ENCODE measurements around the gene FETUB. TPM values are rescaled to one million over a fixed set of nuclear protein-coding genes. Genes with fewer than 3 reads are reported as not detected.
"Not testable (repeated sequence)": the region's sequence is repeated elsewhere in the genome, so short reads cannot be mapped to it uniquely, and the experiment has no call there.

The FETUB gene
- total and polyA plus RNA-seq, 9 donors = not detected

DNA sequence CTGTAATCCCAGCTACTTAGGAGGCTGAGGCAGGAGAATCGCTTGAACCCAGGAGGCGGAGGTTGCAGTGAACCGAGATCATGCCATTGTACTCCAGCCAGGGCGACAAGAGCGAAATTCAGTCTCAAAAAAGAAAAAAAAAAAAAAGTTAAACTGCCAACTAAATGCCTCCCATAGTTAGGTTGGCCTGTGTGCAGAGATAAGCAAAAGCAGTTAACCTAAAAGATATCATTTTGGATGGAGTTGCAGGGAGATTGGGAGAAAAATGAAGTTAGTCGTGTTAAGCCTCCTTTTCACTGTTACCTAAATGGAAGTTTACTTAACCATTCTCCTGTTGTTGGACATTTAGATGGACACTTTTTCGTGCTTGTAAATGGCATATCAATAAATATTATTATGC is 11.4 kb upstream of the FETUB start:
- intact Hi-C loops (cut with DNase I) = no loop called here
- Histone ChIP-seq H3K4me3 (no peak overlapping the region), H3K36me3 (no peaks in the 10 kb centered on the region), H3K27ac (no peak overlapping the region), H3K4me1 (ENCODE audit: insufficient read depth) (no peaks in the 10 kb centered on the region), H3K27me3 (no peaks in the 10 kb centered on the region), H3K9me3 (no peaks in the 10 kb centered on the region)
- WGBS, 3 donors = 78 to 86% (median 79%) methylated on average over 7 of the region's 7 CpGs
- DNase-seq = no peak
- TF ChIP-seq EP300 (IDR thresholded peaks at IDR 0.05) = no peak
- no peak for TF ChIP-seq POLR2A (IDR thresholded peaks at IDR 0.05)
- TF ChIP-seq, protein P1, sequence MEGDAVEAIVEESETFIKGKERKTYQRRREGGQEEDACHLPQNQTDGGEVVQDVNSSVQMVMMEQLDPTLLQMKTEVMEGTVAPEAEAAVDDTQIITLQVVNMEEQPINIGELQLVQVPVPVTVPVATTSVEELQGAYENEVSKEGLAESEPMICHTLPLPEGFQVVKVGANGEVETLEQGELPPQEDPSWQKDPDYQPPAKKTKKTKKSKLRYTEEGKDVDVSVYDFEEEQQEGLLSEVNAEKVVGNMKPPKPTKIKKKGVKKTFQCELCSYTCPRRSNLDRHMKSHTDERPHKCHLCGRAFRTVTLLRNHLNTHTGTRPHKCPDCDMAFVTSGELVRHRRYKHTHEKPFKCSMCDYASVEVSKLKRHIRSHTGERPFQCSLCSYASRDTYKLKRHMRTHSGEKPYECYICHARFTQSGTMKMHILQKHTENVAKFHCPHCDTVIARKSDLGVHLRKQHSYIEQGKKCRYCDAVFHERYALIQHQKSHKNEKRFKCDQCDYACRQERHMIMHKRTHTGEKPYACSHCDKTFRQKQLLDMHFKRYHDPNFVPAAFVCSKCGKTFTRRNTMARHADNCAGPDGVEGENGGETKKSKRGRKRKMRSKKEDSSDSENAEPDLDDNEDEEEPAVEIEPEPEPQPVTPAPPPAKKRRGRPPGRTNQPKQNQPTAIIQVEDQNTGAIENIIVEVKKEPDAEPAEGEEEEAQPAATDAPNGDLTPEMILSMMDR (IDR thresholded peaks at IDR 0.05) = no peak

DNA sequence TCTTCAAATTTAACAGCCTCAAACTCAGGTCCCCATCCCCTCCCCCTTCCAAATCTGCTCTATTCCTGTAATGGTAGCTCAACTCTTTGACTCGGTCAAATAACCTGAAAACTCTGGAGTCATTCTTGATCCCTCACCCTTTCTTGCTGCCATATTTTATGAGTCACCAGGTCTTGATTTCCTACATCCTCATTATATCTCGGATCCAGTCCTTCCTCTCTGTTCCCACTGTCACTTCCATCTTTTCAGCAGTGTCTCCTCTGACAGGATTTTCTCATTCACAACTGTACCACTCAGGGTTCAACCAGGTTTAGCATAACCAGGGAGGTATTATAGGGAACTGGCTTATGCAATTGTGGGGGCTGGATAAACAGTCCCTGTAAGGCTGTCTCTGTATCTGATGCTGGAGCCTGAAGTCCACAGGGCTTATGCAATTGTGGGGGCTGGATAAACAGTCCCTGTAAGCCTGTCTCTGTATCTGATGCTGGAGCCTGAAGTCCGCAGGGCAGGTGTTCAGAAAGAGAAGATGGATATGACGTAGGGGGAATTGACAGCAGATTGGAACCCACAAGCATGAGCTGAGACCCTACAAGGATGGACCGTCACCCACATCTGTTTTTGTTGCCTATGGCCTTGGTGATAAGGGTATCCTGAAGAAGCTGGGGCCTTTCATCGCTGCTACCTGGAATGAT is 9.1 kb upstream of the FETUB start:
- TF ChIP-seq, protein P1 (IDR thresholded peaks at IDR 0.05) = no peak
- no peak for TF ChIP-seq EP300 (IDR thresholded peaks at IDR 0.05)
- TF ChIP-seq POLR2A (IDR thresholded peaks at IDR 0.05) = no peak
- DNase-seq = no peak
- Histone ChIP-seq H3K27ac (no peak overlapping the region), H3K9me3 (no peaks in the 10 kb centered on the region), H3K4me1 (ENCODE audit: insufficient read depth) (no peaks in the 10 kb centered on the region), H3K36me3 (no peaks in the 10 kb centered on the region), H3K4me3 (no peak overlapping the region), H3K27me3 (no peaks in the 10 kb centered on the region)
- 57 to 72% (median 70%) methylated on average over 6 of the region's 6 CpGs for WGBS, 3 donors
- intact Hi-C loops (cut with DNase I) = no loop called here

DNA sequence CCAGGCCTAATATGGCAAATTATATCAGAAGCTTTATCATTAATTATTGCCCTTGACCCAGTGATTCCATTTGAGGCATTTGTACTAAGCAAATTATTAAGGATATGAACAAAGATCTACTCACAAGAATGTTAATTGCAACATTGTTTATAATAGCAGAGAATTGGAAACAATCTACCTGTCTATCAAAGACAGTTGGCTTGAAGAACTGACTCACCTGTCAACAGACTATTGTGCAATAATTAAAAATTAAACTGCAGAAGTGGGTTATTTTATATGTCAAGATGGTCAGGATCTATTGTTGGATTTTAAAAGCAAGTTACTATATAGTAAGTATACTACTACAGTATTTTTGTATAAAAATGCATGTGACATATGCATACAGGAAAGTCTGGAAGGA is 6.7 kb upstream of the FETUB start:
- no peaks in the 10 kb centered on the region for H3K9me3 ChIP-seq
- intact Hi-C loops (cut with DNase I) = no loop called here
- no peaks in the 10 kb centered on the region for H3K36me3 ChIP-seq
- no peak overlapping the region for H3K27ac ChIP-seq
- DNase-seq = no peak
- H3K27me3 ChIP-seq = no peaks in the 10 kb centered on the region
- no peak overlapping the region for H3K4me3 ChIP-seq
- no peaks in the 10 kb centered on the region for H3K4me1 ChIP-seq (ENCODE audit: insufficient read depth)
- no peak for TF ChIP-seq EP300 (IDR thresholded peaks at IDR 0.05)
- no peak for TF ChIP-seq POLR2A (IDR thresholded peaks at IDR 0.05)
- TF ChIP-seq, protein P1 (IDR thresholded peaks at IDR 0.05) = no peak

DNA sequence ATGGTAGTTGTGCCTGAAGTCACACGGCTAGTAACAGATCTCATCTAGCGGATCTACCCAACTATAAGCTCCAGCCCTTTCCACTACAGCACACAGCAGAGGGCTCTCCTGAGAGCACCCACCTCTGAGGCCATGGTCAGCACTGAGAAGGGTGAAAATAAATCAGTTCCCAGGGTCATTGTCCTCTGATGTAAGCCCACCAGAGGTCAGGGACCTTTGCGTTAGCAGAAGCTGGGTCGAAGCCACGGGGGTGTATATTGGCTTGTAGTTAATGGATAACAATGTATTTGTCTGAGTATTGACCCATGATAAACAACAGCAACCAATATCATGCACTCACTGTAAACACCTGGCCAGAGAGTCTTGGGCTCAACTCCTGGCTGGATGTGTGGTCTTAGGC is 6.0 kb upstream of the FETUB start:
- H3K4me3 ChIP-seq; H3K9me3 ChIP-seq; H3K27ac ChIP-seq; DNase-seq; H3K27me3 ChIP-seq; H3K36me3 ChIP-seq; H3K4me1 ChIP-seq (ENCODE audit: insufficient read depth); intact Hi-C loops (cut with DNase I): not testable (repeated sequence)
- WGBS, 3 donors = 76 to 88% (median 86%) methylated on average over 5 of the region's 5 CpGs

DNA sequence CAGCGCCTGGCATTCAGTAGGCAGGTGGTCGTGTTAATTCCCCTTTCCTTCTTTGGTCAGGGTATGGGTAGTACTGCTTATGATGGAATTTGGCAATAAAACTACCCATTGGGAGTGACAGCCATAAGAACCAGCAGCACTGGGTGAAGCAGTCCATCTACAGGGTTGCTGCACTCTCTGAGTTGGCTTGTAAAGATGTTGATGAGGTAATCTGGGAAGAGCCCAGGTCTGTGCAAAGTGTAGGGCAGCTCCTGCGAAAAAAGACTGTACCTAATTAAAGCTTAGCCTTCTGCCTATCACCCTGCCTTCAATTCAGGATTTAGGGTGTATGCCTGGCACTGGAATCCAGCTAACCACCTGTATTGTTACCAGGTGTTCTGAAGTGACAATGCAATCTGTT is 4.7 kb upstream of the FETUB start:
- no peaks in the 10 kb centered on the region for H3K9me3 ChIP-seq
- DNase-seq = no peak
- WGBS, 3 donors = 81 to 85% (median 85%) methylated on average over 3 of the region's 3 CpGs
- H3K27me3 ChIP-seq = no peaks in the 10 kb centered on the region
- intact Hi-C loops (cut with DNase I) = no loop called here
- H3K4me1 ChIP-seq (ENCODE audit: insufficient read depth) = no peaks in the 10 kb centered on the region
- TF ChIP-seq, protein P1 (IDR thresholded peaks at IDR 0.05) = no peak
- TF ChIP-seq POLR2A (IDR thresholded peaks at IDR 0.05) (no peak), EP300 (IDR thresholded peaks at IDR 0.05) (no peak)
- H3K4me3 ChIP-seq = no peak overlapping the region
- no peak overlapping the region for H3K27ac ChIP-seq
- no peaks in the 10 kb centered on the region for H3K36me3 ChIP-seq

Measured in ovary (tissue), 9 donors.